Right renal pelvis (tissue), 4 donors: ENCODE data around the gene ISG20. TPM values are rescaled to one million over a fixed set of nuclear protein-coding genes. Genes with fewer than 3 reads are reported as not detected.

ENCODE experiments used
- DNase-seq, 4 donors: peaks; one replicate each; pipeline ENCODE4 v3.0.0-alpha.2; 2013; ENCODE audit warnings: low read depth in 4 of 4, low spot score in 3 of 4, missing footprints in 1 of 4
- polyA plus RNA-seq, 4 donors: library from polyadenylated mRNA; unstranded; fragments of 120-200 nt; gene quantifications; one replicate each; pipeline ENCODE4 v1.2.1, GENCODE V29; 2013; ENCODE audit not compliant: insufficient read length in 4 of 4

Gene ISG20
- 1 to 10 TPM in 2 of 4 donors, under 1 TPM in 2; 0.39 to 1.8 (median 0.89) TPM for polyA plus RNA-seq

DNA sequence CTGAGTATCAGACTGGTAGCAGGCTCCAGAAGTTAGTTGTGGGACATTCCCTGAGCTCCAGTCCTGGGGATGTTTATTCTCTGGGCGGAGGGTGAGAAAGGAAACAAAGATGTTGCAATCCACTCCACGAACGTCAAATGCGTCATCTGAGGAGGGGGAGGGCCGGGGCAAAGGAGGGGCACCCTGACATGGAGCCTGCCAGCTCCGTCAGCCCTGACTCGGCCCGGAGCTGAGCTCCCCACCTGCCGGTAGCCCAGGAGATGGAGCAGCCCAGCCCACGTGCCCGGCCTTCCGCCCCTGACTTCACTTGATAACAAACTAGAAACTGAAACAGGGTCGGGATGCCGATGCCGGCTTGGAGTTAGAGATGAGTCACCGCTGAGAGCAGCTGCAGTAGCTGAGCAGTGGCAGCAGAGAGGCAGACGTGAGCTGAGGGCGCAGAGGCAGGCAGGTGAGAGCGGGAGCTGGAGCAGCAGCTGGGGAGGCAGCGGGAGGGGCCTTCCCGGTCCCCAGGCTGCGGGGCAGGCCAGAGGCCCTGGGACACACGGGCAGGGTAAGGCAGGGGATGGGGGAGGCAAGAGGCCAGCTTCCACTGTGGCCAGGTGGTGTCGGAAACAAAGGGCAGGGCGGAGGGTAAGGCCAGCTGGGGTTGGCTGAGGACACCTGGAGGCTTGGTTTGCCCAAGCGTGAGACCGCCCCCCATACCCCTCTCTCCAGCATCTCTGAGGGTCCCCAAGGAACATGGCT is at the start of gene ISG20:
Gene ISG20, plus strand, starts transcription at position 391 of the 747 bp plus-strand sequence. Its CDS starts 351 bp downstream, at position 742.
- peak in 3 of 4 donors; percentile 31 to 45 (median 42) for DNase-seq

- DNase-seq, result no peak
Measured at GRCh38 chr15:88590759-88591158, 48.1 kb upstream of the ISG20 start.

DNA sequence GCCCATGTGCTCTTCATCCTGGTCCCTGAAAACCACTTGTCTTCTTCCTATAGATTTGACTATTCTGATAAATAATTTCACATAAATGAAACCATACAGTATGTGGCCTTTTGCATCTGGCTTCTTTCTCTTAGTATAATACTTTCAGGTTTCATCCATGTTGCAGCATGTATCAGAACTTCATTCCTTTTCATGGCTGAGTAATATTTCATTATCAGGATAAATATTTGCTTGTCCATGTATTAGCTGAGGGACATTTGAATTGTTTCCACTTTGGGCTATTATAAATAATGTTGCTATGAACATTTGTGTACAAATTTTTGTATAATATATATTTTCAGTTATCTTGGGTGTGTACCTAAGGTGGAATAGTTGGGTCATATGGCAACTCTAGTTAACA is 47.4 kb upstream of the ISG20 start:
- no peak for DNase-seq

DNA sequence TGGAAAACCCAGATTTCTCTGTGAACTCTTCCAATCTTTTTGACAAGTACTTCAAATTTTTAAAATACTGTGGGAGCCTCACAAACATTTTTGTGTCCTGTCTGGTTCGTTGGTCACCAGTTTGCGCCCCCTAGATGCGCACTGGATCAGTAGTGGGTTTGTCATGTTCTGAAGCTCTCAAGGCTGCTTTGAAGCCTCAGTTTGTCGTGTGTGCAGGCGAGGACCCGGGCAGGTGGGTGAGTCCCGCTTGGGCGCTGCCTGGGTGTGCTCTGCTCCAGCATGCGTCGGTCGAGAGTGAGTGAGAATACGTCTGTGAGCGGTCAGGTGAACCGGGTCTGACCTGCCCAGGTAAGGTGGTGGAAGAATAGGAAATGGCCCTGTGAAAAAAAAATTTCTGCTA is 34.9 kb upstream of the ISG20 start:
- DNase-seq, result no peak

- no peak for DNase-seq
Measured at GRCh38 chr15:88604381-88605188, 34.2 kb upstream of the ISG20 start.

DNA sequence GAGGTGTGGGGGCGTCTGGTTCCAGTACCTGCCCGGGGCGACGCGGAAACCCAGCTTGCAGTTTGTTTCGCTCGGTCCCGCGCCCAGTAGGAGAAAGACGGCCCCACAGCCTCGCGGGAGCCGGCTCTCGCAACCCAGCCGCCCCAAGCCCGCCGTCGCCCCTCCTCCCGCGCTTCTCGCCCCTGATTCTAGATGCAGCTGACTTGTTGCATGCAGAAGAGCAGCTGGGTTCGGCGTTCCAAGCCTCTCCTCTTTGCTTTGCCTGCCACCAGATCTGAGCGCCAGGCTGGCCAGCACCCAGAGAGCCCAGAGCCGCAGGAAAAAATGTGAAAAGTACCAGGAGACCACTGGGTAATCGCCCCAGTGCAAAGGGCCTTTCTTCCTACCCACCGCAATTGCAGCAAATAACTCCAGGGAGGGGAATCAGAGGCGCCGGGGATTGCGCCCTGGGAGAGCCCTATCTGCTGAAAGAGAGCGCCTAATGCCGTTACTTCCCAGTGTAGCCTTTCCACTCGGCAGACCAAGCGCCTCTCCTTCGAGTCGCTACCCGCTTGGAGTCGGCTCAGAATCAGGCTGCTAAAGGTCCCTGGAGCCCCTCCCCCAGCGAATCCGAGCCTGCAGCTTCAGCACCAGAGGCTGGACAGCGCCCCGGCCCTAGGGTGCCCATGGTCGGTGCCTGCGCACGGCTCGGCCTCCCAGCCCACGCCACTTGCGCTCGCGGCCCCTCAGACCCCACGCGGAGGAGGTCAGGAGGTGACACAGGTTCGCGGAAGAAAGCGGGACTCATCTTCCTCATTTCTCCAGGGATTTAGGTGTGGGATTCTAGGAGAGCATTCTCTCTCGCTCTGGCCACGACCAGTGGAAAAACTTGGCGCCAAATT is 33.4 kb upstream of the ISG20 start:
- DNase-seq, result peak in 3 of 4 donors; percentile 48 to 57 (median 56)

DNA sequence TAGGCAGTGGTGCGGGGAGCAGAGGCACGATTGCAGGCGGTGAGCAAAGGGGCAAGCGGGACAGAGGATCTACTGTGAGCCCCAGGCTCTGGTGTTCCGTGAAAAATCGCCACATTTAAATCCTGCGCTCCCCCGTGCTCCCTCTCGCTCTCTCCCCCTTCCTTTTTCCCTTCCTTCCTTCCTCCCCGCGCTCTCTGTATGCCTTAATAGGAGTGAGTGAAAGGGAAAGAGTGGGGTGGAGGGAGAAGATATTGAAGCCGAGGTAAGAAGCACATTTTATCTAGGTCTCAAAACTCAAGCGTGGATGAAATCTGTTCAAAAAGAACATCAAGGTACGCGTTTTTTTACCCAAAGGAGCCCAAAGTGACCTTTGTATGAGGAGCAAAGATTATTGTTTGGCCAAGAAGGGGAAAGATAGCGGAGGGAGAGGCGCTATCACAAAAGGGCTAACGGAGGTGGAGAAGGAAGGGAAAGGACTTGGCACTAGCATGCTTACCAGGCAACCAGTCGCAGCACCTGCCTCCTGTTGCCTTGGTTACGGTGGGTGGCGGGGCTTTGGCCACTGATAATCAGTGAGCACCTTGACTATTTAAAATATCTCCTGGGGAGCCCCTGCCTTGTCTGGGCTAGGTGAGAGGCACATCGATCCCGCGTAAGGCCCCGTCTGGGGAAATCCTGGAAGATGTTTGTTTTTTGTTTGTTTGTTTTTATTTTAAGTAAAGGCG is 32.6 kb upstream of the ISG20 start:
- no peak for DNase-seq

DNA sequence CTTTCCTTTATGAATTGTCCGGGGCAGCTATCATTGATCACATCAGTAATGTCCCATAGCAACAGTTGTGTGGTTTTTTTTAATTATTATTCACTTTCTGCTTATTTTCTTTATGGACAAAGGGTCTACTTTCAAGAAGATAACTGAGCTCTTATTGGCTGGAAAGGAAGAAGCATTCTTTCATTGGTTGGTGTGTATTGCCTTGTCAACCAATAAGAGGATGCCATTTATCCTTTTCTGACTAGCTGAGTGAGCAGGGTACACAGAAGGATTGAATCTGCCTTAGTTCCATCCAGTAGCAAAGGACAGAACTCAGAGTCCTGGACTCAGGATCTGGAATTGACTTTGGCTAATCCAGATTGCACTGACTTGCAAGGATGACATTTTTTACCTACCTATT is 30.9 kb upstream of the ISG20 start:
- no peak for DNase-seq

GRCh38 chr15:88608607-88609181 is 30.1 kb upstream of the ISG20 start:
- no peak for DNase-seq

DNA sequence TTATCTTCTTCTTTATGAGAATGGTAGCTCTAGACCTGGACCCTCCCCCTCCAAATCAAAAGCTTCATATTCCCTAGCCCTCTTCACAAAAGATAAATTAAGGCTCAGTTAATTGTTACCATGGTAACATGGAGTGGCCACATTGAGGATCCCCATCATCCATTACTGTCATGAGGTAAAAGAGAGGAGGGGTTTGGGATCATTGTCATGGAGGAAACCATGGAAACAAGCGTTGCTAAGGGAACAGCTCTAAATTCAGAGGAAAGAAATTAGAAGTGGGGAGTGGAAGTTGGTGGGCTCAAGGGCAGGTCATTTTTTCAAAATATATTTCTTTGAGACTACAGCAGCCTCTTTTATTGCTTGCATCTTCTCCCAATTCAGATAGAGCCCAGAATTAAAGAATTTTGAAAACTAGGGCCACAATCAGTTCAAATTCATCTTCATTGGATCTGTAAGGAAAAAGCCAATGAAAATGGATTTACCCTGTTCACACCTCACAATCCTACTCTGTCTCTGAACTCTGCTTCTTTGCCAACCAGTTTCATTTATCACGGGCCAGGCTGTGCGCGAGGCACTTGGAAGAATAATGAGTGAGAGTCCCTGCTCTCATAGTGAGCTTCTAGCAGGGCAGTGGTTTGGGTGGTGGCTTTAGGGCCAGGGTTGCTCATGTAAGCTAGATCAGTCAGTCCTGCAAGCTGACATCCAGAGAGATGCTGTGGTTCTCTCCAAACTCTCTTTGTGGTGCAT is 29.3 kb upstream of the ISG20 start:
- DNase-seq, result no peak

- DNase-seq, result no peak
Measured at GRCh38 chr15:88610701-88611231, 28.1 kb upstream of the ISG20 start.

DNA sequence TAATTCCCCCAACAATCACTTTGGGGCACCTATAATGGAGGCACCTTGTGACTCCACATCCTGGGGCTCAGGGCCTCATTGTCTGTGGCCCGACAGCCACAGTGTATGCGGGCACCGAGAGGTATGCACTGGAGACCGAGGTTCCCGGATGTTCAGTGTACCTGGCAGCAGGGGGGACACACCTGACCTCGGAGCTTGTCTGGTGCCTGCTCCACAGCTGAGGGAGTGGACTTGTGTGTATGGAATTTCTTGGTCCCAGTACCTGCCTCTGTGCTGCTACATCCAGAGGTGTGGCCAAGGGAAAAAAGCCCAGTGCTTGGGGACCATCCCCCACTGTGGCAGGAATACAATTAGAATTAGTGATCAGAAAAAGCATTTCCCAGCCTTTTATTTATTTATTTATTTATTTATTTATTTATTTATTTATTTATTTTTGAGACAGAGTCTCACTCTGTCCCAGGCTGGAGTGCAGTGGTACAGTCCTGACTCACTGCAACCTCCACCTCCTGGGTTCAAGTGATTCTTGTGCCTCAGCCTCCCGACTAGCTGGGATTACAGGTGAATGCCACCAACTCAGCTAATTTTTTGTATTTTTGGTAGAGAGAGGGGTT is 26.5 kb upstream of the ISG20 start:
- no peak for DNase-seq

- no peak for DNase-seq
Measured at GRCh38 chr15:88613074-88613944, 25.5 kb upstream of the ISG20 start.

GRCh38 chr15:88615303-88616107 is 23.3 kb upstream of the ISG20 start:
- no peak for DNase-seq

- DNase-seq, result no peak
Measured at GRCh38 chr15:88616240-88616639, 22.6 kb upstream of the ISG20 start.

- DNase-seq, result no peak
Measured at GRCh38 chr15:88617031-88617722, 21.6 kb upstream of the ISG20 start.
